Panc1 (cell line): ENCODE measurements around the gene CCDC141. TPM values are rescaled to one million over a fixed set of nuclear protein-coding genes. Genes with fewer than 3 reads are reported as not detected.
"Not testable (repeated sequence)": the region's sequence is repeated elsewhere in the genome, so short reads cannot be mapped to it uniquely, and the experiment has no call there.

ENCODE experiments used
- ATAC-seq: fragments of 200-7000 bp; cut with Tn5 transposase; 2 replicates; pipeline ENCODE4 v1.9.1; 2020; ENCODE audit warnings: mild to moderate bottlenecking, moderate library complexity
- BruUV-seq: library from RNA; stranded (reverse); fragments of 400-500 nt; replicated peaks from 2 replicates; lab custom pipeline; 2021; lab: Mats Ljungman, UMichigan
- CTCF ChIA-PET: fragments of 300-600 bp; sonication (Branson Sonifier 250); formaldehyde crosslinking; loops from one replicate; lab custom pipeline; 2022; ENCODE audit warnings: antibody characterized with exemption; lab: Charles Lee
- POLR2A ChIA-PET: fragments of 300-600 bp; sonication (Branson Sonifier 250); formaldehyde crosslinking; loops from one replicate; lab custom pipeline; 2022; ENCODE audit warnings: antibody characterized with exemption; lab: Charles Lee
- DNase-seq: peaks from one replicate; pipeline ENCODE4 v3.0.0-alpha.2; 2010; ENCODE audit warnings: low read depth, low spot score
- H3K27ac ChIP-seq: 2 replicates; pipeline ENCODE4 v1.5.1; 2011; ENCODE audit warnings: mild to moderate bottlenecking, low read length, inconsistent platforms
- H3K27me3 ChIP-seq: fragments of 200-500 bp; sonication (Bioruptor generic); 2 replicates; pipeline ENCODE4 v1.6.0; 2014; ENCODE audit warnings: low read length, inconsistent platforms; ENCODE audit not compliant: control insufficient read depth, insufficient read depth
- H3K36me3 ChIP-seq: fragments of 200-500 bp; sonication (Bioruptor generic); 2 replicates; pipeline ENCODE4 v1.5.1; 2014; ENCODE audit warnings: inconsistent platforms, mild to moderate bottlenecking, low read length, moderate library complexity; ENCODE audit not compliant: control insufficient read depth, insufficient read depth
- H3K4me1 ChIP-seq: 2 replicates; pipeline ENCODE4 v1.5.1; 2011; ENCODE audit warnings: inconsistent platforms, mild to moderate bottlenecking, low read length, moderate library complexity; ENCODE audit not compliant: control insufficient read depth, insufficient read depth
- H3K4me3 ChIP-seq, 2 experiments: 2 replicates each; pipeline ENCODE4 v1.5.1; 2011 to 2012; ENCODE audit warnings: low read depth in 2 of 2, low read length in 2 of 2, mild to moderate bottlenecking in 2 of 2, inconsistent platforms in 1 of 2, moderate library complexity in 1 of 2
- H3K9me3 ChIP-seq: fragments of 200-500 bp; sonication (Bioruptor generic); 2 replicates; pipeline ENCODE4 v1.5.1; 2014; ENCODE audit warnings: low read depth, mild to moderate bottlenecking, inconsistent platforms, low read length, moderate library complexity; ENCODE audit not compliant: control insufficient read depth, insufficient read depth
- POLR2AphosphoS5 ChIP-seq: IDR thresholded peaks from 2 replicates; pipeline ENCODE4 v1.6.1; 2012; ENCODE audit warnings: mild to moderate bottlenecking, low read depth, low read length, moderate library complexity
- SIN3A ChIP-seq: IDR thresholded peaks from 2 replicates; pipeline ENCODE4 v1.6.1; 2012; ENCODE audit warnings: low read depth, mild to moderate bottlenecking, low read length, moderate library complexity, borderline replicate concordance; ENCODE audit not compliant: insufficient read depth
- TCF7L2 ChIP-seq: IDR thresholded peaks from 2 replicates; pipeline ENCODE4 v1.6.1; 2011; ENCODE audit warnings: mild to moderate bottlenecking, low read depth, low read length, inconsistent platforms
- in situ Hi-C: cut with HindIII; loops from 2 replicates; pipeline ENCODE4 v1.10.0; 2016; ENCODE audit warnings: low sequenced_read_pairs, low pct_unique_long_range_greater_than_20kb
- intact Hi-C: fragments of 100-400 bp; cut with micrococcal nuclease; formaldehyde crosslinking; loops from one replicate; pipeline ENCODE4 v1.10.0; 2022; ENCODE audit not compliant: unreplicated experiment
- total RNA-seq: library from RNA; stranded (reverse); gene quantifications from one replicate; pipeline ENCODE4 v1.2.1, GENCODE V29; 2021; ENCODE audit not compliant: unreplicated experiment
- TF ChIP-seq, protein P1 (sequence below), 2 experiments: IDR thresholded peaks; 2 replicates each; pipeline ENCODE4 v1.6.1; 2011 to 2012; ENCODE audit warnings: low read depth in 2 of 2, control low read depth in 1 of 2, low read length in 1 of 2, mild to moderate bottlenecking in 1 of 2, moderate library complexity in 1 of 2; ENCODE audit not compliant: insufficient read depth in 1 of 2
- TF ChIP-seq, protein P2 (sequence below): fragments of 450-650 bp; IDR thresholded peaks from 2 replicates; pipeline ENCODE4 v1.5.1; 2017; ENCODE audit warnings: mild to moderate bottlenecking

The CCDC141 gene
- total RNA-seq, 1 experiment from 2014 or later: 0.10 TPM

DNA sequence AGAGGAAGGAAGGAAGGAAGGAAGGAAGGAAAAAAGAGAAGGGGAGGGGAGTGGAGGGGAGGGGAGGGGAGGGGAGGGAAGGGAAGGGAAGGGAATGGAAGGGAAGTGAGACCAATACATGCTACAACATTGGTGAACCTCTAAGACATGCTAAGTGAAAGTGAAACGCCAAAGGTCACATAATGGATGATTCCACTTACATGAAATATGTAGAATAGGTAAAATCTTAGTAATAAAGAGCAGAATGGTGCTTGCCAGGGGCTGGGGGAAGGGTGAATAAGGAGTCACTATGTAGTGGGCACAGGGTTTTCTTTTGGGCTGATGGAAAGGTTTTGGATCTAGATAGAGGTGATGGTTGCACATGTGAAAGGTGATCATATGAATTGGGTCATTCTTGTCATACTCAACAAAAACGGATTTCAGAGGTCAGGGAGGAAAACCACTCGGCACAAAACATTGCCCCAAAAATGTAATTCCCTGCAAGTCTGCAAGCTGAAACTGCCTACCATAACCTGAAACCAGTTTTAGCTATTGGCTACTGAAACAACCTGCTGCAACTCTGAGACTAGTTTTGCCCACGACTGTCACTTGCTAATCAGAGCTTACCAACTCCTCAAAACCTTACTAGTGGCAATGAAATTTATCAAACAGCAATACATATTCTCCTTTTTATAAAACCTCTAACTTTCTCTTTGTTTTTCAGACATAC, 59.2 kb downstream of the CCDC141 start:
- no TSS peak for BruUV-seq
- H3K27me3 ChIP-seq: no peaks in the 10 kb centered on the region
- no peak overlapping the region for H3K27ac ChIP-seq
- ChIA-PET POLR2A (no interaction called here), CTCF (interaction anchor here (0.6 kb wide), 1 partner anchor 161 kb away, joined by 6 read pairs; no protein-coding TSS in a partner anchor)
- ATAC-seq (no peak), DNase-seq (no peak)
- TF ChIP-seq POLR2AphosphoS5 (no peak), TCF7L2 (no peak), SIN3A (no peak)
- TF ChIP-seq, protein P1, sequence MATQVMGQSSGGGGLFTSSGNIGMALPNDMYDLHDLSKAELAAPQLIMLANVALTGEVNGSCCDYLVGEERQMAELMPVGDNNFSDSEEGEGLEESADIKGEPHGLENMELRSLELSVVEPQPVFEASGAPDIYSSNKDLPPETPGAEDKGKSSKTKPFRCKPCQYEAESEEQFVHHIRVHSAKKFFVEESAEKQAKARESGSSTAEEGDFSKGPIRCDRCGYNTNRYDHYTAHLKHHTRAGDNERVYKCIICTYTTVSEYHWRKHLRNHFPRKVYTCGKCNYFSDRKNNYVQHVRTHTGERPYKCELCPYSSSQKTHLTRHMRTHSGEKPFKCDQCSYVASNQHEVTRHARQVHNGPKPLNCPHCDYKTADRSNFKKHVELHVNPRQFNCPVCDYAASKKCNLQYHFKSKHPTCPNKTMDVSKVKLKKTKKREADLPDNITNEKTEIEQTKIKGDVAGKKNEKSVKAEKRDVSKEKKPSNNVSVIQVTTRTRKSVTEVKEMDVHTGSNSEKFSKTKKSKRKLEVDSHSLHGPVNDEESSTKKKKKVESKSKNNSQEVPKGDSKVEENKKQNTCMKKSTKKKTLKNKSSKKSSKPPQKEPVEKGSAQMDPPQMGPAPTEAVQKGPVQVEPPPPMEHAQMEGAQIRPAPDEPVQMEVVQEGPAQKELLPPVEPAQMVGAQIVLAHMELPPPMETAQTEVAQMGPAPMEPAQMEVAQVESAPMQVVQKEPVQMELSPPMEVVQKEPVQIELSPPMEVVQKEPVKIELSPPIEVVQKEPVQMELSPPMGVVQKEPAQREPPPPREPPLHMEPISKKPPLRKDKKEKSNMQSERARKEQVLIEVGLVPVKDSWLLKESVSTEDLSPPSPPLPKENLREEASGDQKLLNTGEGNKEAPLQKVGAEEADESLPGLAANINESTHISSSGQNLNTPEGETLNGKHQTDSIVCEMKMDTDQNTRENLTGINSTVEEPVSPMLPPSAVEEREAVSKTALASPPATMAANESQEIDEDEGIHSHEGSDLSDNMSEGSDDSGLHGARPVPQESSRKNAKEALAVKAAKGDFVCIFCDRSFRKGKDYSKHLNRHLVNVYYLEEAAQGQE (IDR thresholded peaks at IDR 0.05; ENCODE audit: insufficient read depth in 1 of 2, low read depth in 2 of 2, low read length in 1 of 2): no peak
- TF ChIP-seq, protein P2, sequence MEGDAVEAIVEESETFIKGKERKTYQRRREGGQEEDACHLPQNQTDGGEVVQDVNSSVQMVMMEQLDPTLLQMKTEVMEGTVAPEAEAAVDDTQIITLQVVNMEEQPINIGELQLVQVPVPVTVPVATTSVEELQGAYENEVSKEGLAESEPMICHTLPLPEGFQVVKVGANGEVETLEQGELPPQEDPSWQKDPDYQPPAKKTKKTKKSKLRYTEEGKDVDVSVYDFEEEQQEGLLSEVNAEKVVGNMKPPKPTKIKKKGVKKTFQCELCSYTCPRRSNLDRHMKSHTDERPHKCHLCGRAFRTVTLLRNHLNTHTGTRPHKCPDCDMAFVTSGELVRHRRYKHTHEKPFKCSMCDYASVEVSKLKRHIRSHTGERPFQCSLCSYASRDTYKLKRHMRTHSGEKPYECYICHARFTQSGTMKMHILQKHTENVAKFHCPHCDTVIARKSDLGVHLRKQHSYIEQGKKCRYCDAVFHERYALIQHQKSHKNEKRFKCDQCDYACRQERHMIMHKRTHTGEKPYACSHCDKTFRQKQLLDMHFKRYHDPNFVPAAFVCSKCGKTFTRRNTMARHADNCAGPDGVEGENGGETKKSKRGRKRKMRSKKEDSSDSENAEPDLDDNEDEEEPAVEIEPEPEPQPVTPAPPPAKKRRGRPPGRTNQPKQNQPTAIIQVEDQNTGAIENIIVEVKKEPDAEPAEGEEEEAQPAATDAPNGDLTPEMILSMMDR: no peak
- H3K36me3 ChIP-seq: no peaks in the 10 kb centered on the region
- no peaks in the 10 kb centered on the region for H3K9me3 ChIP-seq
- no peak overlapping the region for H3K4me3 ChIP-seq
- H3K4me1 ChIP-seq: no peaks in the 10 kb centered on the region
- in situ Hi-C loops: no loop called here
- intact Hi-C loops: no loop called here

DNA sequence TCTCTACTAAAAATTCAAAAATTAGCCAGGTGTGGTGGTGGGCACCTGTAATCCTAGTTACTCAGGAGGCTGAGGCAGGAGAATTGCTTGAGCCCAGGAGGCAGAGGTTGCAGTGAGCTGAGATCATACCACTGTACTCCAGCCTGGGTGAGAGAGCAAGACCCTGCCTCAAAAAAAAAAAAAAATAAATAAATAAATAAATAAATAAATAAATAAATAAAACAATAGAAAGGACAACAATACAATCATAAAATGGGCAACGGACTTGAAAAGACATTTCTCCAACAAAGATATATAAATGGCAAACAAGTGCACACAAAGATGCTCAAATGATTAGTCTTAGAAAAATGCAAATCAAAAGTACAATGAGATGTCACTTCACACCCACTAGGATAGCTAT, 60.5 kb downstream of the CCDC141 start:
- H3K36me3 ChIP-seq, H3K9me3 ChIP-seq, H3K4me1 ChIP-seq, ATAC-seq, H3K27me3 ChIP-seq, POLR2A ChIA-PET, H3K27ac ChIP-seq, intact Hi-C loops, H3K4me3 ChIP-seq, BruUV-seq, DNase-seq, in situ Hi-C loops: not testable (repeated sequence)
- CTCF ChIA-PET: interaction anchor here (0.7 kb wide), 1 partner anchor 10 kb away, joined by 3 read pairs; no protein-coding TSS in a partner anchor

- H3K4me1 ChIP-seq, DNase-seq, H3K36me3 ChIP-seq, ATAC-seq, H3K27ac ChIP-seq, H3K4me3 ChIP-seq, H3K27me3 ChIP-seq, CTCF ChIA-PET, intact Hi-C loops, H3K9me3 ChIP-seq, in situ Hi-C loops, POLR2A ChIA-PET, BruUV-seq: not testable (repeated sequence)
Measured at GRCh38 chr2:178982652-178983051, 67.3 kb downstream of the CCDC141 start.
